Vagina (tissue), 1 donor: ENCODE results near the gene UPF1. TPM values are rescaled to one million over a fixed set of nuclear protein-coding genes. Genes with fewer than 3 reads are reported as not detected.

Experiments
- total RNA-seq: library from RNA; depleted of rRNA; stranded (reverse); fragments of >200 nt; gene quantifications from one replicate; pipeline ENCODE4 v1.2.3, GENCODE V29; 2016

Gene UPF1
- total RNA-seq, 1 donor from 2014 or later: 77.8 TPM

Other genes starting within 250 kb of the UPF1 start
- 124 TPM for gene REX1BD, start 243.2 kb upstream of the UPF1 start, total RNA-seq
- gene CRLF1, start 225.2 kb upstream of the UPF1 start, total RNA-seq: 15.2 TPM
- gene TMEM59L, start 219.1 kb upstream of the UPF1 start, total RNA-seq: 4.2 TPM
- gene KLHL26, start 194.9 kb upstream of the UPF1 start, total RNA-seq: 8.3 TPM
- 7.4 TPM for gene CRTC1, start 148.3 kb upstream of the UPF1 start, total RNA-seq
- 0.98 TPM for gene COMP, start 40.7 kb upstream of the UPF1 start, total RNA-seq
- 0.49 TPM for gene CERS1, start 64.2 kb downstream of the UPF1 start, total RNA-seq
- gene COPE, start 87.4 kb downstream of the UPF1 start, total RNA-seq: 212 TPM
- 36.3 TPM for gene DDX49, start 87.8 kb downstream of the UPF1 start, total RNA-seq
- 30.9 TPM for gene HOMER3, start 109.3 kb downstream of the UPF1 start, total RNA-seq
- 57.9 TPM for gene SUGP2, start 201.6 kb downstream of the UPF1 start, total RNA-seq
- gene ARMC6, start 201.6 kb downstream of the UPF1 start, total RNA-seq: 26.5 TPM
- gene SLC25A42, start 232.0 kb downstream of the UPF1 start, total RNA-seq: 6.6 TPM